Left ventricle myocardium inferior (tissue), 1 donor: ENCODE measurements around the gene NPEPPS. TPM values are rescaled to one million over a fixed set of nuclear protein-coding genes. Genes with fewer than 3 reads are reported as not detected.

Experiments used
- DNase-seq: peaks from one replicate; pipeline ENCODE4 v3.0.0-alpha.2; 2020
- H3K27ac ChIP-seq: fragments of 200-600 bp; replicated peaks from 2 replicates; pipeline ENCODE4 v1.8.0; 2021
- H3K27me3 ChIP-seq: fragments of 200-600 bp; 2 replicates; pipeline ENCODE4 v1.8.0; 2021; ENCODE audit warnings: low read depth
- H3K36me3 ChIP-seq: fragments of 200-600 bp; 2 replicates; pipeline ENCODE4 v1.8.0; 2021
- H3K4me1 ChIP-seq: fragments of 200-600 bp; 2 replicates; pipeline ENCODE4 v1.8.0; 2021
- H3K4me3 ChIP-seq: fragments of 200-600 bp; 2 replicates; pipeline ENCODE4 v1.8.0; 2021; ENCODE audit warnings: mild to moderate bottlenecking, moderate library complexity
- H3K9me3 ChIP-seq: fragments of 200-600 bp; replicated peaks from 2 replicates; pipeline ENCODE4 v1.8.0; 2021
- intact Hi-C: fragments of 100-400 bp; cut with micrococcal nuclease; formaldehyde crosslinking; loops from one replicate; pipeline ENCODE4 v1.11.0; 2022
- total RNA-seq: library from RNA; stranded (reverse); fragmentation: NEBNext Ultra II Directional; extraction: Animal tissue kit (Norgen Biotek cat#: 25700); gene quantifications from one replicate; pipeline ENCODE4 v1.2.1, GENCODE V29; 2021
- TF ChIP-seq, protein P1 (sequence below): fragments of 200-600 bp; IDR thresholded peaks from 2 replicates; pipeline ENCODE4 v1.8.0; 2021; ENCODE audit warnings: antibody characterized with exemption, mild to moderate bottlenecking, borderline replicate concordance
- donor health status: DM: no; HTN: yes; CAD: no; lungs with severe emphysema.

The NPEPPS gene
- total RNA-seq, 1 donor from 2014 or later = 72.1 TPM

DNA sequence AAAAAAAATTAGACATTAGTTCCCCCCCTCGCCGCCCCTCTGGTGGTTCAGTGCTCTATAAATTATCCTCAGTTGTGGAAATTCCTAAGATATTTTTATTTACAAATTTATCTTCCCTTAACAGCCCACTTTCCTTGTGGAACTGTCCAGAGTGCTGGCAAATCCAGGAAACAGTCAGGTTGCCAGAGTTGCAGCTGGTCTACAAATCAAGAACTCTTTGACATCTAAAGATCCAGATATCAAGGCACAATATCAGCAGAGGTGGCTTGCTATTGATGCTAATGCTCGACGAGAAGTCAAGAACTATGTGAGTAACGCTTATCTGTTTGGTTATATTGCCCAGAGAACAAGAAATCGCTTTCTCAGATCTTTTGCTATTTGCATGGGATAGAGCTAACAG is 121.7 kb downstream of the NPEPPS start:
- no peak overlapping the region for H3K27ac ChIP-seq
- intact Hi-C loops = no loop called here
- peaks cover 80% of the 10 kb centered on the region for H3K4me1 ChIP-seq
- TF ChIP-seq, protein P1, sequence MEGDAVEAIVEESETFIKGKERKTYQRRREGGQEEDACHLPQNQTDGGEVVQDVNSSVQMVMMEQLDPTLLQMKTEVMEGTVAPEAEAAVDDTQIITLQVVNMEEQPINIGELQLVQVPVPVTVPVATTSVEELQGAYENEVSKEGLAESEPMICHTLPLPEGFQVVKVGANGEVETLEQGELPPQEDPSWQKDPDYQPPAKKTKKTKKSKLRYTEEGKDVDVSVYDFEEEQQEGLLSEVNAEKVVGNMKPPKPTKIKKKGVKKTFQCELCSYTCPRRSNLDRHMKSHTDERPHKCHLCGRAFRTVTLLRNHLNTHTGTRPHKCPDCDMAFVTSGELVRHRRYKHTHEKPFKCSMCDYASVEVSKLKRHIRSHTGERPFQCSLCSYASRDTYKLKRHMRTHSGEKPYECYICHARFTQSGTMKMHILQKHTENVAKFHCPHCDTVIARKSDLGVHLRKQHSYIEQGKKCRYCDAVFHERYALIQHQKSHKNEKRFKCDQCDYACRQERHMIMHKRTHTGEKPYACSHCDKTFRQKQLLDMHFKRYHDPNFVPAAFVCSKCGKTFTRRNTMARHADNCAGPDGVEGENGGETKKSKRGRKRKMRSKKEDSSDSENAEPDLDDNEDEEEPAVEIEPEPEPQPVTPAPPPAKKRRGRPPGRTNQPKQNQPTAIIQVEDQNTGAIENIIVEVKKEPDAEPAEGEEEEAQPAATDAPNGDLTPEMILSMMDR = no peak
- no peak overlapping the region for H3K4me3 ChIP-seq
- H3K9me3 ChIP-seq = no peaks in the 10 kb centered on the region
- H3K36me3 ChIP-seq = peaks cover 61% of the 10 kb centered on the region
- H3K27me3 ChIP-seq = no peaks in the 10 kb centered on the region
- no peak for DNase-seq

- TF ChIP-seq, protein P1 = no peak
- Histone ChIP-seq H3K4me1 (peaks cover 71% of the 10 kb centered on the region), H3K4me3 (no peak overlapping the region), H3K9me3 (no peaks in the 10 kb centered on the region), H3K36me3 (peaks cover 70% of the 10 kb centered on the region), H3K27me3 (no peaks in the 10 kb centered on the region), H3K27ac (no peak overlapping the region)
- no peak for DNase-seq
- intact Hi-C loops = no loop called here
These were observed 122.5 kb downstream of the NPEPPS start for GRCh38 chr17:47653442-47653841.

DNA sequence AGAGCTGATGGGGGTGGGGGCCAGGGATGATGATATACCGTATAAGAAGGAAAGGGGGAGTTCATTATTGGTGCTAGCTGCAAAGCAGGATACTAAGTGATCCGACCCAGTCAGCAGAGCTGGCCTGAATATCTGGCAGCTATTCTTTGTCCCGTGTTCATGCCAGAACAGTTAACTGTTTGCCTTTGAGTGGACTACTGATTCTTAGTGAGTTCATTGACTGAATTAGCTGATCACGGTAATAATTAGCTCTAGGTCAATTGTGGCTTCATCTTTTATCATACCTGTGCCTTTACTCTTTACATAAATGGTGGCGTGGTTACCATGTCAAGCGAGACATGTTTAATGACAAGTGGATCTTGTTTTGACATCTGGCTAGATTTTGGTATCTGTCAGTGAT is 124.1 kb downstream of the NPEPPS start:
- Histone ChIP-seq H3K4me3 (peak overlapping the region; percentile 3), H3K4me1 (peaks cover 69% of the 10 kb centered on the region), H3K27me3 (no peaks in the 10 kb centered on the region), H3K36me3 (peaks cover 85% of the 10 kb centered on the region), H3K27ac (peak overlapping the region; percentile 4), H3K9me3 (no peaks in the 10 kb centered on the region)
- no peak for DNase-seq
- TF ChIP-seq, protein P1 = no peak
- intact Hi-C loops = no loop called here

DNA sequence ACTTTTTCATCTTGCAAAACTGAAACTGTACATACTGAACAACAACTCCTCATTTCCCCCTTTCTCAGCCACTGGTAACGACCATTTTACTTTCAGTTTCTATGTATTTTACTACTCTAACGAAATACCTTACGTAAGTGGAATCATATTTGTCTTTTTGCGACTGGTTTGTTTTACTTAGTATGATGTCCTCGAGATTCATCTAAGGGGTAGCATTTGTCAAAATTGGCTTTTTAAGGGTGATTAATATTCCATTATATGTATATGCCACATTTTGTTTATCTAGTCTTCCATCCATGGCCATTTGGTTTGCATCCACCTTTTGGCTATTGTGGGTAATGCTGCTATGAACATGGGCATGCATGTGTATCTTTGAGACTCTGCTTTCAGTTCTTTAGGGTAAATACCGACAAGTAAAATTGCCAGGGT is 129.2 kb downstream of the NPEPPS start:
- Histone ChIP-seq H3K27ac (peak overlapping the region; percentile 38), H3K36me3 (peaks cover 98% of the 10 kb centered on the region), H3K4me3 (no peak overlapping the region), H3K9me3 (no peaks in the 10 kb centered on the region), H3K4me1 (peaks cover 27% of the 10 kb centered on the region), H3K27me3 (no peaks in the 10 kb centered on the region)
- DNase-seq = no peak
- TF ChIP-seq, protein P1 = no peak
- intact Hi-C loops = no loop called here

DNA sequence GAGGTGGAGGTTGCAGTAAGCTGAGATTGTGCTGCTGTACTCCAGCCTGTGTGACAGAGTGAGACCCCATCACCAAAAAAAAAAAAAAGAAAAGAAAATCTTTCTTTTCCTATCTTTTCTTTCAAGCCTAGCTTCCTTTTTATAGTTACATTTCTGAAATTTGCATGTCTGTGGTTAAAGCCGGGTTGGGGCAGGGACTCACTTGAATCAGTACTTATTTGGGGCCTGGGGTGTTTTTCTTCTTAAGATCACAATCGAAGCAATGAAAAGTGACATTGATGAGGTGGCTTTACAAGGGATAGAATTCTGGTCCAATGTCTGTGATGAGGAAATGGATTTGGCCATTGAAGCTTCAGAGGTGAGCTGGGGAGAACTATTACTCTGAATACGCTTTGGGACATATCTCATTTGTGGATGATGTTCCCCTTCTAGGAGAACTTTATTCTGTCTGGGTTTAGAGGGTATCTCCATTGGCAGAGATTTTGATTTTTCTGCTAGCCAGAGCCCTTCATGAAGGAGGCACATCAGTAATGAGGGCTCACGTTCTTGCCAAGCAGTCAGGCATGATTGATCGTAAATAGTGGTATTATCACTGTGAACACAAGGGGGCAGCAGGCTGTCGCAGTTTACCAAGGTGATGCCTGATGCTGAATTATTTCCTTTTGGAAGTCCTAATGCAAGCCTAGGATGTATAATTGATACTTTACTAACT is 133.2 kb downstream of the NPEPPS start:
- TF ChIP-seq, protein P1 = peak; percentile 80
- intact Hi-C loops = no loop called here

More for the DNA sequence above, 133.2 kb downstream of the NPEPPS start:
- H3K27me3 ChIP-seq = no peaks in the 10 kb centered on the region
- H3K4me3 ChIP-seq = no peak overlapping the region
- peaks cover 97% of the 10 kb centered on the region for H3K36me3 ChIP-seq
- H3K4me1 ChIP-seq = peaks cover 8% of the 10 kb centered on the region
- H3K9me3 ChIP-seq = no peaks in the 10 kb centered on the region
- no peak for DNase-seq
- no peak overlapping the region for H3K27ac ChIP-seq
